ENCODE measurements around the gene PSMC6.

The PSMC6 gene

DNA sequence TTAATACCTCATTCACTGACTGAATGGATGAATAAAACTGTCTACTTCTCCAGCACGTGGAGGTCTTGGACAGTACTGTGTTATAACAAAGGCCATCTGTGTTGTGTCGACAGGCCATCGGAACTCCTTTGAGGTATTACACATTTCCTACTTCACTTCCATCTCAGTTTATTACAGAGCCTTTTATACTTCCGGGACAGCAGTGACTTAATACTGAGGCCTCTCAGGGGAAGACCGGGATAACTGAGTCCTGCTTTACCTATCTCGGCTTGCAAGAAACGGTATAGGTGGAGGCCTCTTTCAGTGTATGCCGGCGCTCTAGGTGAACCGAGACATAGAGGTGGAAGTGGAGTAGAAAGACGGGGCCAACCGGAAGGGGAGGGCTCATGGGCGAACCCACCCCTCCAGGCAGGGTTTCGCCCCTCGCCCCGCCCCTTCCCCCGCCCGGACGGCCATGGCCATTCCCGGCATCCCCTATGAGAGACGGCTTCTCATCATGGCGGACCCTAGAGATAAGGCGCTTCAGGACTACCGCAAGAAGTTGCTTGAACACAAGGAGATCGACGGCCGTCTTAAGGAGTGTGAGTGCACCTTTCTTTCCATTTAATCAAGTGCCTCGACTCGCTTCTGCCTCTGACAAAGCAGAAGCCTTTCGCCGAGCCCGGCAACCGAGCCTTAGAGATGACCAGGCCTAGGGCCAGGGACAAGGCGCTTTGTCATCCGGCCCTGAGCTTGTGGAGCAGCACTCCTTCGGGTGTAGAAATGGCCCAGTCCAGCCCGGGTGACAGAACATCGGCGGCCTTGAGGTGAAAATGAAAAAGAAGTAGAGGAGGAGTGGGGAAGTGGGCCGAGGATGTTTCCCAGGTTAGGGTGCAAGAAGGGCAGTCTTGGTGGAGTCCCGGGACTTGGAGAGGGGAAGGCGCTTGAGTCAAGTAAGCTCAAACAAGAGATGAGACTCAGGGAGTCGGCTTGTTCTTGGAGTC, at the start of gene PSMC6:
PSMC6 (plus strand) TSS at position 477 of the 983 bp plus-strand sequence; CDS start at position 497, 20 bp downstream.
- DNase-seq (ENCODE audit: low spot score), result peak; percentile 99
- peak; percentile 84 for FAIRE-seq

DNA sequence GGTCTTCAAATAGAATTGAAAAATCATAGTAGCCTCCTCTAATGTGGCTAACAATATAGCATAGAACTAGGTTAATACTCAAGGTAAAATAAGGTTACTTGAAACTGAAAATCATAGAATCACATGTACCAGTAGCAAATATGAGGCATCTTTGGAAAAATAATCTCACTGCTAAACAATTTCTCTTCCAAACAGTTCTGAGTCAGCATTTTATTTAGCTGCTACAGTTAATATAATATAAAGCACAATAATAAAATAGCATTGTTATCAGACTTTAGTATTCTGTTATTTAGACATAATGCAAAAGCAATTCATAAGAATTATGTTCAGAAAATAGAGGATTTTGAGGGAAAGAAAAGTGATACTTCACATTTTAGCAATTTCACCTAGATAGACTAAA, 46.7 kb upstream of the PSMC6 start:
- DNase-seq (ENCODE audit: low spot score) (no peak), FAIRE-seq (no peak)

DNA sequence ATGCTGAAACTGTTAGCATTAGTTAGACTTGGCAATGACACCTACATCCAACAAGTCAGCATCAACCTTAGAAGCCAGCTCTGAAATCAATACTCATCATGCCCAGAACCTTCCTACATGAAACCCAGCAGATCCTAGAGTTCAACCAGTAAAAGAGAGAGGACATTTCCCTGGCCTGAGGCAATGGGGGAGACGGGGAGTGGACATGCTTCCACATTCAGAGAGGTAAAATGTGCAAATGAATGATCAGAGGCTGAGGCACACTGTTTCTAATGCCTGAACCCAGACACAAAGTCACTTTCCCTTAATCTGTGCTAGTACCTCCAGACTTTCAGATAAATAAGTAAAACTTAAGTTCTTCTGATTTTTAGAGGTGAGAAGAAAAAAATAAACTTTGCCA, 46.2 kb upstream of the PSMC6 start:
- DNase-seq (ENCODE audit: low spot score), result no peak
- peak; percentile 23 for FAIRE-seq

DNA sequence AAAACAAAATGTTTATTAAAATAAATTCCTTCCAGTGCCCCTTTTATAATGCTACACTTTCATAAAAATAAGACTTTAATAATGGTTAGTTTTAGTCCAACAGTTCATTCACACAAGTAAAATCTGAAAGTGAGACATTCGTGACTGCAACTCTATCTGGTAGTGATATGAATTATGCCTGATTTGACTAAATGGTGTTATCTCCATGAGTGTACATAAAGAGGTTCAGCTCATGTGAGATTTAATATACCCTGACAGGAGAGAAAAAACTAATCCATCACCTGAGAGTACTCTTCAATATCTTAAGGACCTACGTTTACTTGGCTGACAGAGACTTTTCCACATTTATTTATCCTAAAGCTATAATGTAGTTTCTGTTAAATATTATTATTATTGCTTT, 45.7 kb upstream of the PSMC6 start:
- DNase-seq (ENCODE audit: low spot score), result no peak
- peak; percentile 88 for FAIRE-seq

DNA sequence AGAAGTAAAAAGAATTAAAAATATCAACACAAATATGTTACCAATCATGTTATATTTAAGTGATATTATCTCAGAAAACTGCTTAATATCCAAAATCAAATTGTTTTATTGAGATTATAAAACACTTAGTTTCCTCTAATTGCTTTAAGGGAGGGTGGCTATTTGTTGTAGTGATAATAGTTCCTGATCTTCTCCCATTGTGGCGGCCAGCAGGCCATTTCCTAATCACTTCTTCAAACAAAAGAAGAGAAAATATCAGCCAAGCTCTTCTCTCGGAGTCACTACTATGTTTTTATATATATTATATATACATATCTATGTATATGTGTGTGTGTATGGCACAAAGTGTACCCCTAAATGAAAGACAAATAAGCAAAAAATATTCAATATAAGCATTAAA, 43.1 kb upstream of the PSMC6 start:
- FAIRE-seq (no peak), DNase-seq (ENCODE audit: low spot score) (no peak)

DNA sequence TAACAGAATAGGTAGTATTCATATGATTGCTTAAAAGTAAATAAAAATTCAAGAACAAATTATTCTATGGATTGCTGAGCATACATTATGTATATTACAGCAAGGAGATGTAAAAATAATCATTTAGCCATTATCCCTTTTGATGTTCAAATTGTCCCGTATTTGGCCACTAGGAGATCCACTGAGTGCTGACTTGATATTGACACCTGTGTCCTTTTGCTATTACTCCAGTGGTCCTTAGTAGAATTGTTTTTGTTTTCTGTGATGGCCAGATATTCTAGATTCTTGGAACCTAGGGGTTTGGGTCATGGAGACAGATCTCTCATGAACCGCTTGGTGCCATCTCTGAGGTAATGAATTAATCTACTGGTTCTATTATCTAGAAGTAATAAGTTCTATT, 28.4 kb upstream of the PSMC6 start:
- DNase-seq (ENCODE audit: low spot score), result peak; percentile 27
- no peak for FAIRE-seq

DNA sequence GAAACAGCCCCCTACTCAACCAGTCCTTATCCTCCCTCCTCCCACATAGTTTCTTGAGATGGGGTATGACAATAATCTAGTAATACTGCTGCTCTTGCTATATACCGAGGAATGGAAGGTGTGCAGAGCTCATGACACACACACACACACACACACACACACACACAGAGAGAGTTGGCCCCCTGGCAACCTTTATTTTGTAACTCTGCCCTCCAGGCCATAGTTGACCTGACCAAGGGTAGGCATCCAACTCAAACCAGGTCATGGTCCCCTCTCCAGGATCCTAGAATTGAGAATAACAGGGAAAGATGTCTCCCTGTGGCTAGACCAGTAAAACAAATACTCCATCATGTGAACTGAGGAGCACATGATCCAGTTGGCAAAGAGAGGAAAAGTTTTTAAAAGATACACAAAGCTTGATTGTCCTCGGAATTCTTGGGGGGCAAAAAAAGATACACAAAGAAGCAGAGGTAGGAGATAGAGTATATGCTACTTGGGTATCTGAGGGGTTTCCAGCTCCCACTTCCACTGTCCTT, 22.9 kb upstream of the PSMC6 start:
- DNase-seq (ENCODE audit: low spot score) (no peak), FAIRE-seq (peak; percentile 46)

DNA sequence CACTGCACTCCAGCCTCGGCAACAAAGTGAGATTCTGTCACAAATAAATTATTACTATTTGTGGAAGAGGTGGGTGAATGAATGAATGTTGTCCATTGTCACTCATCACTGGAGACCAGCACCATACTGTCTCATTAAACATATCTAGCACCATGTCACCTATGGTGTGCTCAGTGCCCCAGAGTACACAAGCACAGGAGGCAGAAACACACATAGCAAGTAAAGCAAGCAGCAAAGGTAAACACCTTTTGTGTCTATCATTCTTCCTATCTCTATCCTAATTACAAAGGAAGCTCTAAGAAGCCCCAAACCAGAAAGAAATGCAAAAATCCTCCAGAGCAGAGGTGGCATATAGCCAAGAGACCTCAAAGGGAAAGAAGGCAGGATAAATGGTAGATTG, 20.8 kb upstream of the PSMC6 start:
- DNase-seq (ENCODE audit: low spot score) (no peak), FAIRE-seq (peak; percentile 32)

DNA sequence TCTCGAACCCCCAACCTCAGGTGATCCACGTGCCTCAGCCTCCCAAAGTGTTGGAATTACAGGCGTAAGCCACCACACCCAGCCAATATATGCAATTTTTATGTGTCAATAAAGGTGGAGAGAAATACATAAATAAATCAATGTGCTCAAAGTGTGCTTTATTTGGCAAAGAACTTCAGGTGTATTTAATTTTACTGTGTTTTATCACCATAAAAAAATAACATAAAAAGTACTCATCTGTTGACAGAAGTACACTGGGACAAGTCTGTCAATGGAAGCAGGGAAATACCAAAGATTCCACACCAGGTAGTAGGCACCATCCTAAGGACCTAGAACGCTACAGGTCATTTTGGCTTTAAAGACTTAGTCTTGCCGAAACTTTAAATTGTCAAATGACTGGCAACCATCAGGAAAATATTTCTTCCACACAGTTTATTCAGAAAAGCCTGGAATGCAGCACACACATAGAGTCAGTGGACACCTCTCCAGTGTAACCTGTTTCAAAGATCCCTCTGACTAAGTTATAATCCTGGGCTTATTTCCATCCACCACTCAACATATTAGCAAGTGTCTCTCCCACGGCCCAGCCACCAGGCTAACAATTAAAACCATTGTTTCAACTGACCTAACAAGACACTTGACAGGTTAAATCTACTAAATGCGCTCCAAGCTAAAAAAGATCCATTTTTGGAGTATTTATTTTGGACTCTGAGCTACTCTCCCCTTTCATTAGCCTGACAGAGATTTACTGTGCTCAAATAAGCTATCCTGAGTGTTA, 15.8 kb upstream of the PSMC6 start:
- FAIRE-seq (no peak), DNase-seq (ENCODE audit: low spot score) (no peak)

DNA sequence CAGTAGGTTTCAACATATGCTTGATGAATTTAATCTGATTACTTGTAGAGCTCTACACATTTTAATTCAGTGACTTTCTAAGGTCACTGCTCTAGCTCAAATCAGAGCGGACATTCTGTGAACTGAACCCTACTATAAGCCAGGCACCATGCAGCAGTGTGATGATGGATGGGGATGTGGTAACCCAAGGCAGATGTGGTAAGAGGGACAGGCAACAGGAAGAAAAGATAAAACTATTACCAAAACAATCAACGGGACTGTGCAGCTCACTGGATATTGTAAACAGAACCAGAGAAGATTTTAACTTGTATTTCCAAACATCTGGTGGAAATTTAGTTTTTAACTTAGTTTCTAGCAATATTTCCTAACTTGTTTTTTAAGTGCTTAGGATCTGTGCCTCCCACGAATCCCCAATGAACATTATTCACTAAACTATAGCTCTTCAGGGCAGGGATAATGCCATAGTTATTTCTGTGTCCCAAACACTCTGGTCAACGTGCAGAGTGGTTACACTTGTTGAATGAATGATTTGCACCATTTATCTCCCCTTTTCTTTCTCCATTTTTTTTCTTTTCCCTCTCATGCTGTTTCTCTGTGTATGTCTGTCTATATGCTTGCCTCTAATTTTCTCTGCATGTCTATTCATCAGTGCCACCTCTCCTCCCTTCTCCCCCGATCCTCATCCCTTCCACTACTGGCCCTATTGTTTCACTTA, 14.6 kb upstream of the PSMC6 start:
- DNase-seq (ENCODE audit: low spot score) (no peak), FAIRE-seq (no peak)

DNA sequence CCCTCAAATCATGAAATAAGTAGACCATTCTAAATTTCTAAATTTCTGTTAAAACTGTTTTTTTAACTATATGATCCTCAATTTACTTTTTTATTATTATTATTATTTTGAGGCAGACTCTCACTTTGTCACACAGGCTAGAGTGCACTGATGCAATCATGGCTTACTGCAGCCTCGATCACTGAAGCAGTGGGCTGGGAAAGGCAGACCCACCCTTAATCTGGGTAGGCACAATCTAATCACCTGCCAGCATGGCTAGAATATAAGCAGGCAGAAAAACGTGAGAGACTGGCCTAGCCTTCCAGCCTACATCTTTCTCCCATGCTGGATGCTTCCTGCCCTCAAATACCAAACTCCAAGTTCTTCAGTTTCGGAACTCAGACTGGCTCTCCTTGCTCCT, 14.0 kb upstream of the PSMC6 start:
- DNase-seq (ENCODE audit: low spot score) (no peak), FAIRE-seq (no peak)

DNA sequence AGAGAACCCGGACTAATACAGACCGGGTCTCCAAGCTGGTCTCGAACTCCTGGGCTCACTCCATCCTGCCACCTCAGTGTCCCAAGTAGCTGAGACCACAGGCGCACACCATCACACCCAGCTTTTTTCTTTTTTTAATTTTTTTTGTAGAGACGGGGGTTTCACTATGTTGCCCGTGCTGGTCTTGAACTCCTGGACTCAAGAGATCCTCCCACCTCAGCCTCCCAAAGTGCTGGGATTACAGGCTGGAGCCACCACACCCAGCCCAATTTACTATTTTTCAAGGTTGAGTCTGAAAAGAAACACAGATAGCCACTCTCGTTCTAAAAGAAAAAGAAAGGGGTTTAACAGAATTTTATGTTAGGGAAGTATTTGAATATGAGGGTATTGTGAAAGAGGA, 13.5 kb upstream of the PSMC6 start:
- FAIRE-seq, result no peak
- no peak for DNase-seq (ENCODE audit: low spot score)

DNA sequence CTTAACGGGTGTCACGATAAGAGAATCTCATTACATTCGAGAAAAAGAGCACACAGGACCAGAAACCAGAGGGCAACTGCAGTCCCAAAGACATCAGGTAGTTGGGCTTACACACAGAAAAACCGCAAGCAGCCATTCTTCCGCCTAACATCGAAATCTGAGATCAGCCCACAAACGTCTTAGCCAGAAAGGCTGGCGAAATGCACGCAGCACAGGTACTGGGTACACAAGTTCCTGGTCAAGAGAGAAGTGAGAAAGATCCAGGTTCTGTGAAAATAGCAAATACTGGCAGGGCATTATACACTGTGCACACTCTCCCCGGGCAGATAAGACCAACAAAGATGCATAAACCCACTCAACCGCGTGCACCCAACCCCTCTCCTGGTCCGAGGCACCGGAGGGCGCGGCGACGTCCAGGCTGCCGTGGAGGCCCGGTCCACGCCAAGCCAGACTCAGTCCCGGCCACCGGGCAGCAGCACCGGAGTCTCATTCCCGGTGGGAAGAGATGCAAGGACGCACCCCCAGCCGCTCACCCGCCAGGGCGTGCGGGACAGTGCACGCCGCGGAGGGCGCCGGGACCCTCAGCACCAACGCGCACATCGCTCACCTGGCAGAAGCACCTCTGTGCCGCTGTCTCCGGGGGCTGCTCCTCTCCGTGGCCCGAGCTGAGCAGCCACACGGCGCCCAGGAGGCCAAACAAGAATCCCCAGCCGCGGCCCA, 12.1 kb upstream of the PSMC6 start:
- FAIRE-seq (peak; percentile 83), DNase-seq (ENCODE audit: low spot score) (peak; percentile 56)

DNA sequence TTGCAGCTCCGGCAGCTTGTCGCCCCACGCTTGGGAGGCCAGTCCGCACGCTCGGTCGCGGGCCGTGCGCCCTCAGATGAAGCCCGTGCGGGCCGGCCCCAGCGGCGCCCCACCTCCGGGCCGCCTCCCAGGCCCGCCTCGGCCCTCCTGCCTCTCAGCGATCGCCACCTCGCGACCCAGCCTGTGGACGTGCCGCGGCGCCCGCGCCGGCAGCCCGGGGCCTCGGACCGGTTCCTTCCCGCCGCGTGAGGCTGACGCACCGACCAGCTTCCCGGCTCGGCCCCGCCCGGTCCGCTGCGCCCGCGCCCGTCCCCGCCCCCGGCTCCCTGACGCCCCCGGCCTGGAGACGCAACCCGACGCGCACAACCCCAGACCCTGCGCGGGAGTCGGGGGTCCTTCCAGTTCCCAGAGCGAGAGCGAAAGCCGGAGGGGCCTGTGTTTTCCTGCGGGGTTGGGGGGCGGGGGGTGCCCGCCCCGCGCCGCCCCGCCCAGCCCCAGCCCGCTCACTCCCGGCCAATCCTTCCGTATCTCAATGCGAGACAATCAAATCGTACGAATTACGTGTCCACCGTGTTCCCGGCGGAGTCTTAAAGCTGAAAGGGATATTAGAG, 11.4 kb upstream of the PSMC6 start, which contains the start of gene ERO1A:
ERO1A (minus strand) TSS at position 78 of the 611 bp plus-strand sequence; CDS start at position 1, 77 bp downstream.
- FAIRE-seq (peak; percentile 40), DNase-seq (ENCODE audit: low spot score) (peak; percentile 89)

DNA sequence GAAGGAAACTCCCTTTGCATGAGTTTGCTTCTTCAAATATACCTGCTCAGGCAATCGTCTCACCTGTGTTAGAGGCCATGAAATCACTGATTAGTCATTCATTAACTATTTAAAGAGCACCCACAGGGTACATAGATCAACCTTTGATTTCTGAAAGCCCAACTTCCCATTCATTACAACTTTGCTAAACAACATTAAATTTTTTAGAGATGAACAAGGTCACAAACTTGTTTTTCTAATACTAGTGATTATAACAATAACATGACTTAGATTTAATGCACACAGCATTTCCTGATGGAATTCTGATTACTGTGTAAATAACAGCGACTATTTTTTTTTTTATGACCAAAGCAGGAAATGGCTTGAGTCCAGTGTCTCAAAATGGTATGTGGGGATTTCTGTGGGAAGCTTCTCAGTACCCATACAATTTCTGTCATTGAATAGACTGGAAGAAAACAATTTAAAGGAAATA, 6.3 kb upstream of the PSMC6 start:
- DNase-seq (ENCODE audit: low spot score), result no peak
- no peak for FAIRE-seq

DNA sequence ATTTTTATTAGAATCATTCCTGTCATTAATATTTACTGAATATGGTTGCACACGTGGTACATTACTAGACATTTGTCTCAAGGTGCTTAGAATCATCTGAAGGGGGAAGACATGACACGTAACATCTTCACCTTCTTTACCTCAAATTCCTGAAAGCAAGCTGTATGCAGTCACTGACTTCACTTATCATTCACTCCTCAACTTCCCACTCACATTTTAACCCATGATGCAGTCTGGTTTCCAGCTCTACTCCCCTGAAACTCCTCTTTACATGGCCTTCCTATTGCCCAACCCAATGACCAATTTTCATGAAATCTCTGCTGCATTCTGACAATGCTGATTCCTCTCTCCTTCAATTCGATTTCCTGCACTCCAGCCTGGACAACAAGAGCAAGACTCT, 5.8 kb upstream of the PSMC6 start:
- DNase-seq (ENCODE audit: low spot score), result no peak
- FAIRE-seq, result no peak

DNA sequence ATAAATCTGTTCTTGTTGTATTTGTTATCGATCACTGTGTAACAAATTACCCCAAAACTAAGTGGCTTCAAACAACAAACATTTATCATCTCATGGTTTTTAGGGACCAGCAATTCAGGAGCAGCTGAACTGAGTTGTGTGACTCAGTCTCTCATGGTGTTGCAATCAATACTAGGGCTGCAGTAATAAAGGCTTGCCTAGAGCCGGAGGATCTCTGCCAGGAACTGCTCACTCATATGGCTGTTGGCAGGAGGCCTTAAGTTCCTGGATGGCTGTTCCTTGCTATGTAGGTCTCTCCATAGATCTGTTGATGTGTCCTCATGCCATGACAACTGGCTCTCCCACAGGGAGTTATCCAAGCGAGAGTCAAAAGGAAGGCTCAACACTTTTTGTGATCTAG, 3.8 kb upstream of the PSMC6 start:
- peak; percentile 40 for DNase-seq (ENCODE audit: low spot score)
- no peak for FAIRE-seq

DNA sequence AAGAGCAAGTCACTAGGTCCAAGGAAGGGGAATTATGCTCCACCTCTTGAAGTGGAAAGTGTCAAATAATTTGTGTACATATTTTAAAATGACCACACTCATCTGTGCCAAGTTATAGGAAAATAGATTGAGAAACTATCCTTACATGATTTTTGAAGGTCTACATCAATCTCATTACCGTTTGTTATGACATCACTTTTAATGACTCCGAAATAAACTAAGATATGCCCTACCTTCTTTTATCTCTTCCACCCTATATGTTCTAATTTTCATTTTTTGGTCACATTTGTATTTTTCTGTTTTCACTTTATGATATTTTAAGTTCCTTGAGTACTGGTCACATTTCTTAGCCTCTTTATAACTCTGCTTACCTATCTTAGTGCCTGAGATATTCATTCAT, 3.3 kb upstream of the PSMC6 start:
- FAIRE-seq, result no peak
- no peak for DNase-seq (ENCODE audit: low spot score)

DNA sequence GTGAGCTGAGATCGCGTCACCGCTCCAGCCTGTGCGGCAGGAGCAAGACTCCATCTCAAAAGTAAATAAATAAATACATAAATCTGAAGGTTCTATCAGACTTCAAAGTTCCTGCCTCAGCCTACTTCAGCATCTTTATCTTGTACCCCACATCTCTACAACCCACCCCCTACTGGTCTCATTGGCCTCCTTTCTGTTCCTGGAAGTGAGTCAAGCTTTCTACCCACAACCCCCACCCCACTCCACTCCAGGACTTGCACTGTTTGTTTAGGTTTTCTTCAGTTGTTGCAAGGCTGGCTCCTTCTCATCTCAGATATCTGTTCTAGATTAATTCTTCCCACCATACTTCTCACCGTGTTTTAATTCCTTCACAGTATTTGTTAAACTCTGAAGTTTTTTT, 714 bp upstream of the PSMC6 start:
- DNase-seq (ENCODE audit: low spot score), result peak; percentile 32
- no peak for FAIRE-seq

DNA sequence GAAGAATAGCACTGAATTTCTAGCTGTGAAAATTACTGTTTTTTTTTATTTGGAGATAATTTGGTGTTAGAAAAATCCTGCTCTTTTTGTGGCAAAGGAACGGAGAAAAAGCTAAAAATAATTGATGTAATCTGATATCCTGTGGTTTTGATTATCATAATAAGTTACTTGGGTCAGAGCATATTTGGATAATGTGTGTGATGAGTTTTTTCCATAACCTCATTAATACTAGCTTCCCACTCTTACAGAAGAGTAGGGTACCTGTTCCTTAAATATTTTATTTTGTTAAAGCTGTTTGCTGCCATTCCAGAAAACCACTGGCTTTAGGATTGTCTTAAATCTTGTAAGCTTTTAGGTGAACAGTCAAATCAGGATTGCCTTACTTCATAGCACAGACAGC, 4.7 kb downstream of the PSMC6 start:
- DNase-seq (ENCODE audit: low spot score) (no peak), FAIRE-seq (no peak)

Measured in urothelium cell line (cell line).